ENCODE data around the gene ZNF611. TPM values are rescaled to one million over a fixed set of nuclear protein-coding genes. Genes with fewer than 3 reads are reported as not detected.
A peak's percentile ranks its signal among the peaks of the same experiment; 100 is the strongest.

ZNF611 gene
- total RNA-seq, 1 experiment from 2014 or later, result 22.4 TPM

- peak; percentile 69 for ATAC-seq
- peak overlapping the region; percentile 91 for H3K27ac Mint-ChIP-seq
- ChIA-PET POLR2A (no interaction called here), CTCF (no interaction called here)
- peaks cover 29% of the 10 kb centered on the region for H3K27me3 Mint-ChIP-seq (ENCODE audit: low read depth)
- H3K4me3 Mint-ChIP-seq, result peak overlapping the region; percentile 85
- peaks cover 6% of the 10 kb centered on the region; the same call in 1 of the 2 replicates for H3K36me3 Mint-ChIP-seq
- DNase-seq (ENCODE audit: low spot score), result peak; percentile 62
- peaks cover 7% of the 10 kb centered on the region; the same call in 1 of the 2 replicates for H3K9me3 Mint-ChIP-seq
- peaks cover 19% of the 10 kb centered on the region for H3K4me1 Mint-ChIP-seq
- TF ChIP-seq ZBTB21 (CRISPR knock-in tag; IDR thresholded peaks at IDR 0.05; ENCODE audit: borderline replicate concordance), result no peak
- no peak for TF ChIP-seq ATF1 (CRISPR knock-in tag; IDR thresholded peaks at IDR 0.05)
- no peak for TF ChIP-seq HMGA2 (CRISPR knock-in tag; IDR thresholded peaks at IDR 0.05)
- no peak for TF ChIP-seq KAT7 (CRISPR knock-in tag; IDR thresholded peaks at IDR 0.05; ENCODE audit: borderline replicate concordance)
- TF ChIP-seq NR1H2 (CRISPR knock-in tag; IDR thresholded peaks at IDR 0.05), result no peak
- TF ChIP-seq NR3C1 (CRISPR knock-in tag; conservative IDR thresholded peaks at IDR 0.05; ENCODE audit: low read depth), result no peak
- no peak for TF ChIP-seq PRDM15 (CRISPR knock-in tag; IDR thresholded peaks at IDR 0.05)
- TF ChIP-seq E2F5 (CRISPR knock-in tag; IDR thresholded peaks at IDR 0.05), result no peak
- 0 out of 2 replicates have a peak, but pooled peaks have one; percentile 10 for TF ChIP-seq SP1 (CRISPR knock-in tag; conservative IDR thresholded peaks at IDR 0.05)
- TF ChIP-seq ZNF532 (CRISPR knock-in tag; IDR thresholded peaks at IDR 0.05; ENCODE audit: borderline replicate concordance), result no peak
- TF ChIP-seq STAT6 (CRISPR knock-in tag; conservative IDR thresholded peaks at IDR 0.05; ENCODE audit: low read depth), result no peak
- TF ChIP-seq USF2 (CRISPR knock-in tag; IDR thresholded peaks at IDR 0.05), result no peak
- TF ChIP-seq SOX15 (CRISPR knock-in tag; IDR thresholded peaks at IDR 0.05), result no peak
- TF ChIP-seq CDX4 (CRISPR knock-in tag; IDR thresholded peaks at IDR 0.05; ENCODE audit: borderline replicate concordance), result no peak
- TF ChIP-seq RORB (CRISPR knock-in tag; IDR thresholded peaks at IDR 0.05), result no peak
- TF ChIP-seq ZNF138 (CRISPR knock-in tag; conservative IDR thresholded peaks at IDR 0.05), result no peak
- no peak for TF ChIP-seq ATF6 (CRISPR knock-in tag; IDR thresholded peaks at IDR 0.05)
- no peak for TF ChIP-seq ZMAT4 (CRISPR knock-in tag; IDR thresholded peaks at IDR 0.05)
- TF ChIP-seq ZNF232 (CRISPR knock-in tag; IDR thresholded peaks at IDR 0.05), result no peak
- TF ChIP-seq ELF4 (CRISPR knock-in tag; IDR thresholded peaks at IDR 0.05; ENCODE audit: low read depth), result no peak
These were observed 44.9 kb downstream of the ZNF611 start for GRCh38 chr19:52689843-52690368.

Measured in WTC11 (cell line).